ENCODE measurements around the gene NCKAP5.

Gene NCKAP5

GRCh38 chr2:132641819-132642218 lies 926.4 kb downstream of the NCKAP5 start:
- no peak for DNase-seq (ENCODE audit: low read depth)
- TF ChIP-seq MAX (IDR thresholded peaks at IDR 0.05; ENCODE audit: low read depth, low read length) (no peak), CTCF (IDR thresholded peaks at IDR 0.05; ENCODE audit: low read depth, low read length) (no peak), POLR2A (IDR thresholded peaks at IDR 0.05; ENCODE audit: extremely low read depth, insufficient read length) (no peak), MYC (IDR thresholded peaks at IDR 0.05; ENCODE audit: low read depth, low read length) (no peak)
- H3K4me3 ChIP-seq (ENCODE audit: low read depth, low read length), result no peak overlapping the region

- no peak overlapping the region for H3K4me3 ChIP-seq (ENCODE audit: low read depth, low read length)
- DNase-seq (ENCODE audit: low read depth), result no peak
- TF ChIP-seq MAX (IDR thresholded peaks at IDR 0.05; ENCODE audit: low read depth, low read length), result no peak
- no peak for TF ChIP-seq MYC (IDR thresholded peaks at IDR 0.05; ENCODE audit: low read depth, low read length)
- TF ChIP-seq CTCF (IDR thresholded peaks at IDR 0.05; ENCODE audit: low read depth, low read length), result no peak
- no peak for TF ChIP-seq POLR2A (IDR thresholded peaks at IDR 0.05; ENCODE audit: extremely low read depth, insufficient read length)
Observed at GRCh38 chr2:132640116-132640515, 928.1 kb downstream of the NCKAP5 start.

- DNase-seq (ENCODE audit: low read depth), result no peak
- no peak overlapping the region for H3K4me3 ChIP-seq (ENCODE audit: low read depth, low read length)
- TF ChIP-seq POLR2A (IDR thresholded peaks at IDR 0.05; ENCODE audit: extremely low read depth, insufficient read length), result no peak
Observed at GRCh38 chr2:132638313-132639040, 929.8 kb downstream of the NCKAP5 start.

- no peak for TF ChIP-seq POLR2A (IDR thresholded peaks at IDR 0.05; ENCODE audit: extremely low read depth, insufficient read length)
- no peak for TF ChIP-seq MAX (IDR thresholded peaks at IDR 0.05; ENCODE audit: low read depth, low read length)
- TF ChIP-seq MYC (IDR thresholded peaks at IDR 0.05; ENCODE audit: low read depth, low read length), result no peak
- TF ChIP-seq CTCF (IDR thresholded peaks at IDR 0.05; ENCODE audit: low read depth, low read length), result no peak
- H3K4me3 ChIP-seq (ENCODE audit: low read depth, low read length), result no peak overlapping the region
- no peak for DNase-seq (ENCODE audit: low read depth)
Observed at GRCh38 chr2:132636346-132636745, 931.9 kb downstream of the NCKAP5 start.

GRCh38 chr2:132633635-132634034 lies 934.6 kb downstream of the NCKAP5 start:
- TF ChIP-seq MAX (IDR thresholded peaks at IDR 0.05; ENCODE audit: low read depth, low read length) (no peak), MYC (IDR thresholded peaks at IDR 0.05; ENCODE audit: low read depth, low read length) (no peak), POLR2A (IDR thresholded peaks at IDR 0.05; ENCODE audit: extremely low read depth, insufficient read length) (no peak), CTCF (IDR thresholded peaks at IDR 0.05; ENCODE audit: low read depth, low read length) (no peak)
- no peak overlapping the region for H3K4me3 ChIP-seq (ENCODE audit: low read depth, low read length)
- no peak for DNase-seq (ENCODE audit: low read depth)

GRCh38 chr2:132632000-132632649 lies 936.1 kb downstream of the NCKAP5 start:
- DNase-seq (ENCODE audit: low read depth), result no peak
- TF ChIP-seq POLR2A (IDR thresholded peaks at IDR 0.05; ENCODE audit: extremely low read depth, insufficient read length) (no peak), CTCF (IDR thresholded peaks at IDR 0.05; ENCODE audit: low read depth, low read length) (no peak), MAX (IDR thresholded peaks at IDR 0.05; ENCODE audit: low read depth, low read length) (no peak), MYC (IDR thresholded peaks at IDR 0.05; ENCODE audit: low read depth, low read length) (no peak)
- H3K4me3 ChIP-seq (ENCODE audit: low read depth, low read length), result no peak overlapping the region

All from NB4 (cell line).